Endothelial cell (in vitro differentiated cells): ENCODE data around the gene APH1B. TPM values are rescaled to one million over a fixed set of nuclear protein-coding genes. Genes with fewer than 3 reads are reported as not detected.
A peak's percentile ranks its signal among the peaks of the same experiment; 100 is the strongest.

ENCODE experiments used
- DNase-seq: peaks from one replicate; pipeline ENCODE4 v3.0.0; 2021; ENCODE audit warnings: low spot score
- H3K27ac Mint-ChIP-seq: one replicate; pipeline ENCODE4 v1.8.0; 2021; ENCODE audit warnings: mixed read lengths, inconsistent platforms; ENCODE audit not compliant: unreplicated experiment
- H3K27me3 Mint-ChIP-seq: one replicate; pipeline ENCODE4 v1.8.0; 2021; ENCODE audit warnings: mild to moderate bottlenecking, moderate library complexity, mixed read lengths, inconsistent platforms; ENCODE audit not compliant: unreplicated experiment
- H3K36me3 Mint-ChIP-seq: one replicate; pipeline ENCODE4 v1.8.0; 2021; ENCODE audit warnings: mild to moderate bottlenecking, low read depth, mixed read lengths, inconsistent platforms; ENCODE audit not compliant: unreplicated experiment
- H3K4me1 Mint-ChIP-seq: one replicate; pipeline ENCODE4 v1.8.0; 2021; ENCODE audit warnings: mild to moderate bottlenecking, mixed read lengths, inconsistent platforms; ENCODE audit not compliant: unreplicated experiment
- H3K4me3 Mint-ChIP-seq: one replicate; pipeline ENCODE4 v1.8.0; 2021; ENCODE audit warnings: mild to moderate bottlenecking, mixed read lengths, inconsistent platforms; ENCODE audit not compliant: unreplicated experiment
- H3K9me3 Mint-ChIP-seq: one replicate; pipeline ENCODE4 v1.8.0; 2021; ENCODE audit warnings: mixed read lengths, inconsistent platforms; ENCODE audit not compliant: unreplicated experiment
- CTCF ChIP-seq: fragments of 200-600 bp; sonication (generic); IDR thresholded peaks from one replicate; pipeline ENCODE4 v1.5.0; 2021; ENCODE audit warnings: antibody characterized with exemption; ENCODE audit not compliant: unreplicated experiment
- total RNA-seq: library from RNA; stranded (reverse); fragmentation: NEBNext Ultra II Directional; extraction: Animal tissue kit (Norgen Biotek cat#: 25700); gene quantifications from one replicate; pipeline ENCODE4 v1.2.1, GENCODE V29; 2021; ENCODE audit not compliant: unreplicated experiment

The APH1B gene
- total RNA-seq, 1 donor from 2014 or later = 26.3 TPM

- TF ChIP-seq CTCF = no peak
- H3K4me1 Mint-ChIP-seq = peaks cover 5% of the 10 kb centered on the region
- peak overlapping the region; percentile 27 for H3K27ac Mint-ChIP-seq
- H3K36me3 Mint-ChIP-seq = peaks cover 31% of the 10 kb centered on the region
- peaks cover under 1% of the 10 kb centered on the region for H3K27me3 Mint-ChIP-seq
- no peak overlapping the region for H3K4me3 Mint-ChIP-seq
- no peaks in the 10 kb centered on the region for H3K9me3 Mint-ChIP-seq
- no peak for DNase-seq
Measured at GRCh38 chr15:63250312-63250965, 27.0 kb upstream of the APH1B start.

- DNase-seq = no peak
- H3K27ac Mint-ChIP-seq = peak overlapping the region; percentile 52
- peaks cover 21% of the 10 kb centered on the region for H3K36me3 Mint-ChIP-seq
- H3K9me3 Mint-ChIP-seq = no peaks in the 10 kb centered on the region
- no peak overlapping the region for H3K4me3 Mint-ChIP-seq
- TF ChIP-seq CTCF = no peak
- peaks cover 4% of the 10 kb centered on the region for H3K4me1 Mint-ChIP-seq
- no peaks in the 10 kb centered on the region for H3K27me3 Mint-ChIP-seq
Measured at GRCh38 chr15:63251701-63252100, 25.7 kb upstream of the APH1B start.

GRCh38 chr15:63252292-63252691 is 25.1 kb upstream of the APH1B start:
- no peak overlapping the region for H3K27ac Mint-ChIP-seq
- H3K9me3 Mint-ChIP-seq = no peaks in the 10 kb centered on the region
- H3K36me3 Mint-ChIP-seq = peaks cover 15% of the 10 kb centered on the region
- TF ChIP-seq CTCF = no peak
- no peaks in the 10 kb centered on the region for H3K27me3 Mint-ChIP-seq
- H3K4me1 Mint-ChIP-seq = peaks cover 2% of the 10 kb centered on the region
- no peak for DNase-seq
- H3K4me3 Mint-ChIP-seq = no peak overlapping the region

- no peak for TF ChIP-seq CTCF
- H3K36me3 Mint-ChIP-seq = peaks cover 19% of the 10 kb centered on the region
- no peaks in the 10 kb centered on the region for H3K27me3 Mint-ChIP-seq
- no peak overlapping the region for H3K27ac Mint-ChIP-seq
- H3K4me1 Mint-ChIP-seq = peaks cover 3% of the 10 kb centered on the region
- no peak for DNase-seq
- H3K4me3 Mint-ChIP-seq = no peak overlapping the region
- no peaks in the 10 kb centered on the region for H3K9me3 Mint-ChIP-seq
Measured at GRCh38 chr15:63254991-63255390, 22.4 kb upstream of the APH1B start.

GRCh38 chr15:63255489-63255990 is 21.9 kb upstream of the APH1B start:
- peaks cover 22% of the 10 kb centered on the region for H3K36me3 Mint-ChIP-seq
- no peak overlapping the region for H3K4me3 Mint-ChIP-seq
- no peak overlapping the region for H3K27ac Mint-ChIP-seq
- peaks cover 7% of the 10 kb centered on the region for H3K4me1 Mint-ChIP-seq
- no peak for DNase-seq
- H3K9me3 Mint-ChIP-seq = no peaks in the 10 kb centered on the region
- no peaks in the 10 kb centered on the region for H3K27me3 Mint-ChIP-seq
- TF ChIP-seq CTCF = no peak
